Stimulated activated CD4-positive, alpha-beta T cell treated with anti-CD3 and anti-CD28 coated beads, TNF-alpha, amount 100 ng/mL, for 4 hours (primary cell): ENCODE measurements around the gene DUSP14.
"Not testable (repeated sequence)": the region's sequence is repeated elsewhere in the genome, so short reads cannot be mapped to it uniquely, and the experiment has no call there.

Source experiments
- DNase-seq, 3 experiments: peaks; one replicate each; pipeline ENCODE4 v3.0.0-alpha.2; 2020; ENCODE audit warnings: low read depth in 3 of 3

DUSP14 gene, protein sequence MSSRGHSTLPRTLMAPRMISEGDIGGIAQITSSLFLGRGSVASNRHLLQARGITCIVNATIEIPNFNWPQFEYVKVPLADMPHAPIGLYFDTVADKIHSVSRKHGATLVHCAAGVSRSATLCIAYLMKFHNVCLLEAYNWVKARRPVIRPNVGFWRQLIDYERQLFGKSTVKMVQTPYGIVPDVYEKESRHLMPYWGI

DNA sequence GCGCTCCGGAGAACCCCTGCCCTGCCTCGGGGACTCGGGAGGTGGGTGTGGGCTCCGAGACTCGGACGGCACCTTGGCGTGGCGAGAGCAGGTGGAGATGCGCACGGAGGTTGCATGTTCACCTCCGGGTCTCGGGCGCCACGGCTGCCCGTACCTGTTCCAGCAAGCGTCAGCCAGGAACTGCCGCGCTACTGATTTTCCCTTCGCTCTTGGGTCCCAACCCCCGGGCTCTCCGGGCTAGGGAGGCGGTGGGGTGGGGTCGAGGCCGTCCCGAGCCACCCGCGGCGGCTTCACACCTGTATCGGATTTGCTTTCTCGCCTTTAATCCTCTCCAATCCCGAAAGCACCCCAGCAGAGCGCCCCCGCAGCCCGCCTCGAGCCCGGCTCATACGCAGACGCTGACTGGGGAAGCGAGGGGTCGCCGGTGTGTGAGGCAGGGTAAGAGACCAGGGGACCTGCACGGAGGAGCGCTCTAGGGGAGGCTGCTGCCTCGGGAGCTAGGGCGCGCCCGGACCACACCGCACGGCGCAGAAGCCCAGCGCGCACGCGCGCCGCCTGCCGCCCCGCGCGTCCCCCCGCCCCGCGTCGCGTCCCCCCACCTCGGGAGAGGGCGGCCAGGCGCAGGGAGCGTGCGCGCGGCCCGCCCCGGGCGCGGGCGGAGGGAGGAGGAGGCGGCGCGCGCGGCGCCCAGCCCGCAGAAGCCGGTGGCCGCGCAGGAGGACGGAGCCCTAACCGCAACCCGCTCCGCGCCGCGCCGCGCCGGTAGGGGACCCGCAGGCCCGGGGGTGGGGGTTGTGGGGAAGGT lies at the start of gene DUSP14:
Gene DUSP14 (plus strand): TSS at position 695 of the 805 bp plus-strand sequence. CDS start 22,382 bp downstream, outside the sequence.
- peak; percentile 66 to 76 (median 66) for DNase-seq

DNA sequence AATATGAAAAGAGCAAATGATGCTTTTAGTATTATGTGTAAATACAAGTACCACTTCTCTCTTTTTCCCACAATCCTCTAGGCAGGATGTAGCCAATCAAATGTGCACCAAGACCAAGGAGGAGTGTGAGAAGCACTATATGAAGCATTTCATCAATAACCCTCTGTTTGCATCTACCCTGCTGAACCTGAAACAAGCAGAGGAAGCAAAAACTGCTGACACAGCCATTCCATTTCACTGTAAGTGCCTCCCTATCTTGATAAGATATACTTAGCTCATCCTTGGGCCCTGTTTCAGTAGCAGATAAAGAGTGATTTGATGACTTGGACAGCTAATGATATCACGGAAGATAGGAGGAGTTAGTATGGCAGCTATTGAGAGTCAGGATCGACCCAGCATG lies 49.3 kb upstream of the DUSP14 start:
- DNase-seq: no peak

DNA sequence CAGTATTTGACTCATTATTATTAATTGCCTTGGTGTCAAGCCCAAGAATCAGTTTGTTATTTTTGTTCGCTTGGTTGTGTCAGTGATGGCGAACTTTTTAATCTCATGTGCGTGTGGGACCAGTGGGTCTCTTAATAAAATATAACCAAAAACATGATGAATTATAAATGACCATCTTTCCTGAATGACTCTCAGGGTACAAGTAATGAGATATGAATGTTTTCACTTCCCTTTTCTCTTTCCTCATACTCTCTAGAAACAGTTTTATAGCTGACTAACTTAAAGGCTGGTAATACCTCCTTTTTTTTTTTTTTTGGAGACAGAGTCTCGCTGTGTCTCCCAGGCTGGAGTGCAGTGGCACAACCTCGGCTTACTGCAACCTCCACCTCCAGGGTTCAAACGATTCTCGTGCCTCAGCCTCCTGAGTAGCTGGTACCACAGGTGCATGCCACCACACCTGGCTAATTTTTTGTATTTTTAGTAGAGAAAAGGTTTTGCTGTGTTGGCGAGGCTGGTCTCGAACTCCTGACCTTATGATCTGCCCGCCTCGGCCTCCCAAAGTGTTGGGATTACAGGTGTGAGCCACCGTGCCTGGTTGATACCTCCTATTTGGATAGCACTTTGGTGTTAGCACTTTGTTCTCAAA lies 48.2 kb upstream of the DUSP14 start:
- DNase-seq: not testable (repeated sequence)

DNA sequence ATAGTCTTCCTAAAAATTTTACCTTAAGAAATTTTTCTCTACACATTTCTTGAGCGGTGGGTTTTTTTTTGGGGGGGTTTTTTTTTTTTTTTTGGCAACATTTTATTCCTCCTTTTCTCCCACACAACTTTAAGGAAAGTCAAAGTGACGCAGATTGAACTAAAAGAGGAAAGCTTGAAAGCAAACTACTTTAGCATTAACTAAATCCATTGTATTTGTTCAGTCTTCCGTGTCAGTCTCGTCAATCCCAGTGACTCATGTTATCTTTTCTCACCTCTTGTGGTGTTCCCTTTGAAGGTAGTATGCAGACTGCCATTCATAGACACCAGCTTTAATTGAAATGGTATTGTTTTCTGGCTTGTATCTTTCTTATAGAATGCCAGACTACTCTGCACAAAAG lies 43.7 kb upstream of the DUSP14 start:
- no peak for DNase-seq

DNA sequence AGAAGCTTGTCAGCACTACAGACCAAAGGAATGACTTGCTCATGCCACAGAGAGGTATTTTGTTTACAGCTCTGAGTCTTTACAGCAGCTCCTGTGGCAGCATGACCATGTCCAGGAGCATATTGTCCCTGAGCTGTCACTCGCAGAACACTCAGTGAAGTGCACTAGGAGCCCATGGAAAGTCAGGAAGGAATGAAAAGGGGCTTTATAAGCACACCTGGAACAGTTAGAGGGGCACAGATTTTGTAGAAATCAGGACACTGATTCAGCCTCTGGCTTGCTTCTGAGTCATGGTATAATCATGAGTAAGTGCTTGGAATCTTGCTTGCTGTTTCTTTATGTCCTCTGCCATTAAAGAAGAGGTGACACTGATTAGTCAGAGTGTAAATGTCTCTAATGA lies 42.0 kb upstream of the DUSP14 start:
- no peak for DNase-seq

DNA sequence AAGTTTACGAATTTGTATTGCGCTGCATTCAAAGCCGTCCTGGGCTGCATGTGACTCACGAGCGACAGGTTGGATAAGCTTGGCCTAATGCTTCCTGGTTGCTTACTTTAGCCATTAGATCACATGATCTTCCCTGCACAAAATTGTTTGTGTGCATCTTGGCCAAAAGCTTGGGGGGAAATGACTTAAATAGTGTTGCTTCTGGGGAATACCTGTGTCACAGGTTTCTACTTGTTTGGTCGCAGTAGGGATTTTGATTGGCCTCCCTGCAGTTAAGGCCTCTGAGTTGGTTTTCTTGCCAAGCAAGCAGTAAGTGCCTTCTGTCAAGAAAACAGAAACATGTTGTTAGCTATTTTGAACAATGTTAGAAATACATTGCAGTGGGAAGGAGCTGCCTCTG lies 39.6 kb upstream of the DUSP14 start:
- no peak for DNase-seq

DNA sequence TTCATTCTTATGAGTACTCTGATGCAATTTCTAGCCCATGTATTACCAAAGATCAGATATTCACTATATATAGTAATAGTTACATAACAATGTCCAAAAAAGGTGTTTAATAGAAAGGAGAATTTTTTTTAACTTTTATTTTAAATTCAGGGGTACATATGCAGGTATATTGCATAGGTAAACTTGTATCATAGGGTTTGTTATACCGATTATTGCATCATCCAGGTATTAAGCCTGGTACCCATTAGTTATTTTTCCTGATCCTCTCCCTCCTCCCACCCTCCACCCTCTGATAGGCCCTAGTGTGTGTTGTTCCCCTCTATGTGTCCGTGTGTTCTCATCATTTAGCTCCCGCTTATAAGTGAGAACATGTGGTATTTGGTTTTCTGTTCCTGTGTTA lies 31.9 kb upstream of the DUSP14 start:
- not testable (repeated sequence) for DNase-seq

DNA sequence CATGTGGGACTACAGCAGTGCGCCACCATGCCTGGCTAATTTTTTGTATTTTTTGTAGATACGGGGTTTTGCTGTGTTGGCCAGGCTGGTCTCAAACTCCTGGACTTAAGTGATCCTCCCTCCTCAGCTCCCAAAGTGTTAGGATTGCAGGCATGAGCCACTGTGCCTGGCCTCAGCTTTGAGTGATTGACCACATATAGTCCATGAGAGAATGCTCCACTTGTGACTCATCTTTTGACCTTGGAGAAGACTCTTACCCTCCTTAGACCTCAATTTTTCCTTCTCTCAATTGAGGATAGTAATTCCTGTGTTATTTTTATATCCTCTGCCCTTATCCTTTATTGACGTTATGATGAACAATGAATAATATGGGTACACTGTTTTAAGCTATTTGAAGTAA lies 30.9 kb upstream of the DUSP14 start:
- no peak for DNase-seq

DNA sequence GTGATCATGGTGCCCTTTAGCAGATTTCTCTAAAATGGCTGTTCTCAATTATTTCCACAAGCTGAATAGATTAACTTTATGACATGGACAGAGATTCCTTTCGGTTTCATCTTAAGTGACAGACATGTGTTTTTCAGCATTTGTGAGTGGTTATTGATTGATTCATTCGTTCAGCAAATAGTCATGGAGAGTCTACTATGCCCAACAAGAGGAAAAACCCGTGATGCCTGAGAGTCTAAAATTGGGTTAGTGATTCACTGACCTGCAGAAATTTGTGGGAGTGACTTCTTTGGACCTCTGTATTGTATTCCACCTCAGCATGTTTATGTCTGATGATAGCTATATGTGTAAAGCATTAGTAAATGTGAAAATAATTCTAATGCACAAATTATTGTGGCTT lies 28.0 kb upstream of the DUSP14 start:
- DNase-seq: no peak

DNA sequence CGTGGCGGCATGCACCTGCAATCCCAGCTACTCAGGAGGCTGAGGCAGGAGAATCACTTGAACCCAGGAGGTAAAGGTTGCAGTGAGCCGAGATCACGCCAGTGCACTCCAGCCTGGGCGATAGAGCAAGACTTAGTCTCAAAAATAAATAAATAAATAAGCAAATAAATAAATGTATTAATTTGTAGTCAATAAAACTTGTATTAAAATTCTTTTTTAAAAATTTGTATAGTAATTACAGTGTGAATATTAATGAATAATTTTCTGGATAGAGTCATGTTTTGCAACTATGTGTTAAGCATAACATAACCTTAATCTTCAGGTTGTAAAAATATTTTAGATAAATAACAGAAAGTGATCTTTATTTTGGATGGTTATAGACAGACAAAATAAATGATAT lies 27.2 kb upstream of the DUSP14 start:
- no peak for DNase-seq

DNA sequence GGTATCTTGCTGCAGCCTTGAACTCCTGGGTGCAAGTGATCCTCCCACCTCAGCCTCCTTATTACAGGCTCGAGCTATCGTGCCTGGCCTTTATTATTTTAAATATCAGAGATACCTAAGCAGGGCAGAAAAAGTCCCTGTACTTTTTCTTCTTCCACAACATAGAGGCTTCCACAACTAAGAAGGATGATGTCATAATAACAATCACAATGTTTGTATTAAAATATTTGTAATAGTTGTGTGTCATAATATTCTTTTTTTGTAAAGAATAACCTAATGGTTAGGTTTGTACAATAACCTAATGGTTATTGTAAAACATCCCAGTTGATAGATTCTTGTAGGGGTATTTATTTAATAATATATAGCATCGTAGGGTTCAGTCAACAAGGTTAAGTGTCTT lies 26.7 kb upstream of the DUSP14 start:
- no peak for DNase-seq

DNA sequence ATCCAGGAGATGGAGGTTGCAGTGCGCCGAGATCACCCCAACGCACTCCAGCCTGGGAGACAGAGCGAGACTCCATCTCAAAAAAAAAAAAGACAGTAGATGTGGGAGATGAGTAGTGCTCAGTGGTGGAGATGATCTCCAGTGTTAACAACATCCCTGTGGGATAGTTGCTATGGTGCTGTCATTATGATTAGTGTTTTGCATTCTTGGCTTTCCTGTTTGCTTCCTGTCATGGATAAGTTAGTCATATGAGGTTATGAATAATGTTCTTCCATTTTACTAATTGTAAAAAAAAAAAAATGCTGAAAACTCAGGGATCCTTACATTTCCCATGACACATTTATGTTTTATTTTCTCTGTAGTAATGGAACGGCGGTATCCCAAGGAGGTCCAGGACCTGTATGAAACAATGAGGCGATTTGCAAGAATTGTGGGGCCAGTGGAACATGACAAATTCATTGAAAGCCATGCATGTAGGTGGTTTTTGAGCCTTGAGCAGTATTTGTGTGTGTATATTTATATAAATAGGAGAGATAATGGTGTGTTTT lies 24.5 kb upstream of the DUSP14 start:
- DNase-seq: no peak

DNA sequence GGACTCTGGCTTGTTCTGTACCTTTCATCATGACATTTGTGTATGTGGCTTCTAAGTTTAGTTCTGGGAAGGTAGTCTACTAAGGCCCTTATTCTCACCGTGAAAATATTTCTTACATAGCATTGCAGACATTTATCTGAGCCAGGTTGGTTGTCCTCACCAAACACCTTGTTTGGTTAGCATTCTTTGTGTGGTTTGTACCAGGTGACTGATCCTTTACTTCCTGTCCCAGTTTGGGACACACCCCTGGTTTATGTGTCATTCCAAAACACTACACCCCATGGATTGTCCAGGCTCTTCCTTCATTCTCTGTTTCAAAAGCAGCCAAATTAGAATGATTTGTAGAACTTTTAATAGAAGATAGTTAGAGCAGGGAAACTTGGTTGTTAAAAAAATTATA lies 23.2 kb upstream of the DUSP14 start:
- DNase-seq: no peak

DNA sequence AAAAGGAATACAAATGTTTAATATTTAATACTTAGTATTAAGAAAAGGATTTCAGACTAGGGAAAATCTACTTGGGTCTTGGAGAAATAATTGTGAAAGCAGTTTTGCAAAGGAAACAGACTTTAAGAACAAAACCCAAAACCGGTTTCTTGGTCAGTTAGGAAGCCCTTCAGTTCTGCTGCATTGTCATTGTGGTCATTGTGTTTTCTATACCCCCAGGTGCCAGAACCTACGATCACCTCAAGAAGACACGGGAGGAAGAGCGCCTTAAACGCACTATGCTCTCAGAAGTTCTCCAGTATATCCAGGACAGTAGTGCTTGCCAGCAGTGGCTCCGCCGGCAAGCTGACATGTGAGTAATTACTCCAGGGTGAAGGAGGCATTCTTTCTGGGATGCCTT lies 19.5 kb upstream of the DUSP14 start:
- DNase-seq: no peak

DNA sequence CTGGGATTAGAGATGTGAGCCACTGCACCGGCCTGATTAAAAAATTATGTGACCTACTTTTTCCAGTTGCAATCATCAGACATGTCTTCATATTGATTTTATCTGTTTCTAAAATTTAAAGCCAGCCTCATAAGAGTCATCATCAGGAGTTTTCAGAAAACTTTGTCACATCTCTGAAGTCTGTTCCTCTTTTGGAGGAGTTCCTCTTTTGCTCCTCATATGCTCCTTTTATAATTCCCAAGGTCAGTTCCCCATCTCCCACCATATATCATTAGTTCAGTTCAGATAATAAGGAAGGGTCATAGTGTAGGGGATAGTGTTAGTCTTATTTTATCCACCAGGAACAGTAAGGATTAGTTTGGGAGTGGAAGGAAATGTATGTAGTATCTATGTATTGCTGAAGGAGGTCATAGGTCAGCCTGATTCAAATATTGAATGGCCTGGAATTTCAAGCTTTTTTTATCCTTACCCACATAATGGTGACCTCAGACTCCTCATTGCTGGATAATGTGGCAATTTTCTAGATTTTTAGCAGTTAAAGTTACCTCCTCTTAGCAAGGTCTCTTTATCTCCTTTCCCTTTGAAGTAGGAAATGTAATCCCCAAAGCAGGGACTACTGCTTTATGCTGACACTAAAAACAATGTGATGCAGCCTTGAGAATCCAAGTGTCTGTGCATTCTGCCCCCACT lies 13.8 kb upstream of the DUSP14 start:
- no peak for DNase-seq

DNA sequence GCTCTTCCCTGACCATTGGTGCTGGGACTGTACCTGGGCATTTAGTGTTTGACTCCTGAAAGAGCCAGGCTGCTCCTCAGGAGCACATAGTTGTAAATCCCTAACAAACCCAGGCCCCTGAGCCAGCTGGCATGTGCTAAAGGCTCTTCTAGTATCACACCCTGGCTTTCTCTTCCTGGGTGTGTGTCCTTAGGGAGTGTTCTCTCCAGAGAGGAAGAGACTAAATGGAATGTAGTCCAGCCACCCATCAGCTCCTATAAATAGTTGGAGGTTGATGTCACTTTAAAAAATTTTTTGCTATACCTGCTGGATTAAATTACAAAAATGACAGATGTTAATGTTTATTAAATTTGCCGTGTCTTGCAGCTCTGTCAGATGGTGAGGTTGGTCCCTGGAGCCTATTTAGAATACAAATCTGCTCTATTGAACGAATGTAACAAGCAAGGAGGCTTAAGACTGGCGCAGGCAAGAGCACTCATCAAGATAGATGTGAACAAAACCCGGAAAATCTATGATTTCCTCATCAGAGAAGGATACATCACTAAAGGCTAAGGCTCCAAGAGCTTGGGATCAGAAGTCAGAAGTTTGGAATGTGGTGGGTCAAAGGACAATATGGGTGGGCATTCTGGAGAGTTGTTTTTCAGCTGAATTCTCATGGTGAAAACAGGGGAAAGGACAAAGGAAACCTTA lies 13.1 kb upstream of the DUSP14 start:
- no peak for DNase-seq

DNA sequence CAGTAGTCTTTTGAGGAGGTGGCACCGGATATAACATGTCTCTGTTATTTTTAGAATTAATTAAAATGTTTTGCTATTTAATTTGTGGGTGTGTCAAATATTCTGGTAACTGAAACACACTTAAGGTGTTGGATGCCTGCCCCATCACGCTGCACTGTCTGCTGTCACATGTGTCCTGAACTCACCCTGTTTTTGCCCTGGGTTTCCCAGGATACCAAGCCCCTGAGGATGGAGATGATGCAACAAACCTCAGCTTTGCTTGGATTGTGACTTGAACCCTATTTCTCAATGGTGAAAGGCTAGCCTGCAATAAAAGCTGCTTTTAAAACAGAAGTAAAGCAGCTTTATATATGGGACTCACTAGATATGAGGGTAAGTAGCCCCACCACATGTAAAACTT lies 11.5 kb upstream of the DUSP14 start:
- no peak for DNase-seq

DNA sequence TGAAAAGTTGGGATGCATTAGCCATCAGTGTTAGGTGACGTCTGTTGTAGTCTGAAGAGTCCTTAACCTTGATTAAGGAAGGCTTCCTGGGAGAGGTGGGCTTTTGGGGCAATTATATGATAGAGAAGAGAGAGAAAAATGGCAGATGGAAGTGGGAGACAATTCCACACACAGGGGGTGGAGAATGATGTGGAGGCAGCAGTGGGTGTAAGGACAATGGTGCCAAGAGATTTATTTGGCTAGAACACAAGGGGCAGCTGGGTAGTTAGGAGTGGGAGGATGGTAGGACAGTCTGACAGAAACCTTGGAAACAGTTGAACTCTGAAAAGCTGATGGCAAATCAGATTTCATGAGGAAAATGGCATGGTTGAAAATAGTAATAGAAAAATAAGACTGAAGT lies 10.7 kb upstream of the DUSP14 start:
- DNase-seq: no peak

DNA sequence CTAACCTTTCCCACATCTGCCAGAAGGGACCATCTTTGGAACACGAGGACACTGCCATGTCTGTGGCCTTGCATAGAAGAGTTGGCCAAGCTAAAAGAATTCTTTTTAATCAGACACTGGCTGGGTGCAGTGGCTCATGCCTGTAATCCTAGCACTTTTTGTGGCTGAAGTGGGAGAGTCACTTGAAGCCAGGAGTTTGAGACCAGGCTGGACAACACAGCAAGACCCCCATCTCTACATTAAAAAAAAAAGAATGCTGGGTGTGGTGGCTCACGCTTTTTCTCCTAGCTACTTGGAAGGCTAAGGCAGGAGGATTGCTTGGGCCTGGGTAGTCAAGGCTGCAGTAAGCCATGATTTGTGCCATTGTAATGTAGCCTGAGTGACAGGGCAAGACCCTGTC lies 9.3 kb upstream of the DUSP14 start:
- DNase-seq: no peak

DNA sequence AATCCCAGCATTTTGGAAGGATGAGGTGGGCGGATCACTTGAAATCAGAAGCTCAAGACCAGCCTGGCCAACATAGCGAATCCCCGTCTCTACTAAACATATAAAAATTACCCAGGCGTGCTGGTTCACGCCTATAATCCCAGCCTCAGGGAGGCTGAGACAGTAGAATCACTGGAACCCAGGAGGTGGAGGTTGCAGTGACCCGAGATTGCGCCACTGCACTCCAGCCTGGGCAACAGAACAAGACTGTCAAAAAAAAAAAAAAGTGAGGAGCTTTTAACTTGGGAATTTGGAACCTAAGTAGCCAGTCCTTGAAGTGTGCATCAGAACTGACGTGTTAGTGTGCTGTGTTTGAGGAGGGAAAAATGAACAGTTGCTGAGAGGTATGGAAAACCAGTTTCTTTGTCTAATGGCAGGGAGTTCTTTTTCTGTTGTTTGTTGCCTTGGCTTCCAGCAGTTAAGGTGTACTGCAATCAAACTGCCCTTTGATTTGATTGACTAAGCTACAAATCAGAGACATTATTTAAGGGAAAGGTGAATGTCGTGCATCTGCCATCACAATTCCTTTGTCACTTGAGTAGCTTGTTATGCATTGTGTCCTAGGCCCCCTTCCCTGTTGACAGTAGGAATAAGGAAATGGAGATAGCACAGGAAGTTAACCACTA lies 8.6 kb upstream of the DUSP14 start:
- no peak for DNase-seq
